Activated CD8-positive, alpha-beta T cell treated with anti-CD3 and anti-CD28 coated beads for 36 hours (primary cell): ENCODE measurements around the gene RAB4B. TPM values are rescaled to one million over a fixed set of nuclear protein-coding genes. Genes with fewer than 3 reads are reported as not detected.
A peak's percentile ranks its signal among the peaks of the same experiment; 100 is the strongest.

Experiments
- ATAC-seq: fragments of 200-7000 bp; cut with Tn5 transposase; one replicate; pipeline ENCODE4 v1.10.0; 2021; ENCODE audit warnings: mild to moderate bottlenecking, moderate library complexity
- CTCF ChIA-PET: fragments of 350-600 bp; sonication (Branson Sonifier 250); formaldehyde crosslinking; loops from one replicate; lab custom pipeline; 2021; ENCODE audit warnings: antibody characterized with exemption; lab: Charles Lee
- POLR2A ChIA-PET: fragments of 350-600 bp; sonication (Branson Sonifier 250); formaldehyde crosslinking; loops from one replicate; lab custom pipeline; 2021; ENCODE audit warnings: antibody characterized with exemption; lab: Charles Lee
- DNase-seq: peaks from one replicate; pipeline ENCODE4 v3.0.0-alpha.2; 2020
- H3K27ac Mint-ChIP-seq: one replicate; pipeline ENCODE4 v1.8.0; 2021; ENCODE audit warnings: mild to moderate bottlenecking, mixed read lengths
- H3K27me3 Mint-ChIP-seq: one replicate; pipeline ENCODE4 v1.8.0; 2021; ENCODE audit warnings: mixed read lengths
- H3K36me3 Mint-ChIP-seq: one replicate; pipeline ENCODE4 v1.8.0; 2021; ENCODE audit warnings: low read depth, mixed read lengths
- H3K4me1 Mint-ChIP-seq: one replicate; pipeline ENCODE4 v1.8.0; 2021; ENCODE audit warnings: low read depth, mixed read lengths
- H3K4me3 Mint-ChIP-seq: one replicate; pipeline ENCODE4 v1.8.0; 2021; ENCODE audit warnings: mild to moderate bottlenecking, moderate library complexity, mixed read lengths
- H3K9me3 Mint-ChIP-seq: one replicate; pipeline ENCODE4 v1.8.0; 2021; ENCODE audit warnings: mixed read lengths
- intact Hi-C: fragments of 100-400 bp; cut with micrococcal nuclease; formaldehyde crosslinking; loops from one replicate; pipeline ENCODE4 v1.10.0; 2022
- total RNA-seq, 2 experiments: library from RNA; stranded (reverse); gene quantifications; one replicate each; pipeline ENCODE4 v1.2.3, GENCODE V29; 2021
- TF ChIP-seq, protein P1 (sequence below): fragments of 200-600 bp; IDR thresholded peaks from one replicate; pipeline ENCODE4 v1.8.0; 2022; ENCODE audit warnings: antibody characterized with exemption, mild to moderate bottlenecking

RAB4B gene
- total RNA-seq, 2 experiments from 2014 or later: 39.7 to 42.3 TPM

GRCh38 chr19:40750058-40750873 lies 27.8 kb upstream of the RAB4B start, which contains the start of gene ACTMAP:
Gene ACTMAP (minus strand): TSS chr19:40750477. CDS start chr19:40749803, 674 bp downstream.
- TF ChIP-seq, protein P1, sequence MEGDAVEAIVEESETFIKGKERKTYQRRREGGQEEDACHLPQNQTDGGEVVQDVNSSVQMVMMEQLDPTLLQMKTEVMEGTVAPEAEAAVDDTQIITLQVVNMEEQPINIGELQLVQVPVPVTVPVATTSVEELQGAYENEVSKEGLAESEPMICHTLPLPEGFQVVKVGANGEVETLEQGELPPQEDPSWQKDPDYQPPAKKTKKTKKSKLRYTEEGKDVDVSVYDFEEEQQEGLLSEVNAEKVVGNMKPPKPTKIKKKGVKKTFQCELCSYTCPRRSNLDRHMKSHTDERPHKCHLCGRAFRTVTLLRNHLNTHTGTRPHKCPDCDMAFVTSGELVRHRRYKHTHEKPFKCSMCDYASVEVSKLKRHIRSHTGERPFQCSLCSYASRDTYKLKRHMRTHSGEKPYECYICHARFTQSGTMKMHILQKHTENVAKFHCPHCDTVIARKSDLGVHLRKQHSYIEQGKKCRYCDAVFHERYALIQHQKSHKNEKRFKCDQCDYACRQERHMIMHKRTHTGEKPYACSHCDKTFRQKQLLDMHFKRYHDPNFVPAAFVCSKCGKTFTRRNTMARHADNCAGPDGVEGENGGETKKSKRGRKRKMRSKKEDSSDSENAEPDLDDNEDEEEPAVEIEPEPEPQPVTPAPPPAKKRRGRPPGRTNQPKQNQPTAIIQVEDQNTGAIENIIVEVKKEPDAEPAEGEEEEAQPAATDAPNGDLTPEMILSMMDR: no peak
- H3K4me1 Mint-ChIP-seq: peaks cover 27% of the 10 kb centered on the region
- peak; percentile 90 for ATAC-seq
- H3K27ac Mint-ChIP-seq: peak within 1 kb of the TSS; percentile 99
- ChIA-PET CTCF (interaction anchor here (0.7 to 2.8 kb wide), 7 partner anchors 28 to 115 kb away, joined by 3 to 11 read pairs (median 4); partner anchors contain the start of gene RAB4B), POLR2A (interaction anchor here (0.6 to 2.4 kb wide), 10 partner anchors 8 to 534 kb away, joined by 3 to 14 read pairs (median 4); partner anchors contain the start of genes COQ8B, EGLN2, HNRNPUL1 and ITPKC)
- peak; percentile 100 for DNase-seq
- intact Hi-C loops: loop anchor here (5.0 kb wide), 2 partner anchors 33 to 52 kb away; partner anchors contain the start of genes COQ8B and ITPKC
- no peaks in the 10 kb centered on the region for H3K9me3 Mint-ChIP-seq
- no peaks in the 10 kb centered on the region for H3K27me3 Mint-ChIP-seq
- H3K4me3 Mint-ChIP-seq: peak within 1 kb of the TSS; percentile 94
- peaks cover 39% of the 10 kb centered on the region for H3K36me3 Mint-ChIP-seq

GRCh38 chr19:40750874-40751537 lies 27.0 kb upstream of the RAB4B start, which contains the start of gene SNRPA:
Gene SNRPA (plus strand): TSS chr19:40751203. CDS start chr19:40751409, 206 bp downstream.
- Mint-ChIP-seq H3K27me3 (no peaks in the 10 kb centered on the region), H3K27ac (peak within 1 kb of the TSS; percentile 99), H3K36me3 (peaks cover 46% of the 10 kb centered on the region), H3K9me3 (no peaks in the 10 kb centered on the region), H3K4me3 (peak within 1 kb of the TSS; percentile 94), H3K4me1 (peaks cover 35% of the 10 kb centered on the region)
- intact Hi-C loops: loop anchor here (5.0 kb wide), 2 partner anchors 34 to 51 kb away; partner anchors contain the start of genes COQ8B and ITPKC
- TF ChIP-seq, protein P1: no peak
- ChIA-PET POLR2A (interaction anchor here (0.8 to 2.4 kb wide), 10 partner anchors 27 to 513 kb away, joined by 3 to 14 read pairs (median 4); partner anchors contain the start of genes COQ8B, EGLN2, HNRNPUL1 and ITPKC), CTCF (interaction anchor here (0.7 to 5.7 kb wide), 7 partner anchors 27 to 116 kb away, joined by 3 to 36 read pairs (median 7); partner anchors contain the start of gene RAB4B)
- peak; percentile 69 for ATAC-seq
- DNase-seq: peak; percentile 99

DNA sequence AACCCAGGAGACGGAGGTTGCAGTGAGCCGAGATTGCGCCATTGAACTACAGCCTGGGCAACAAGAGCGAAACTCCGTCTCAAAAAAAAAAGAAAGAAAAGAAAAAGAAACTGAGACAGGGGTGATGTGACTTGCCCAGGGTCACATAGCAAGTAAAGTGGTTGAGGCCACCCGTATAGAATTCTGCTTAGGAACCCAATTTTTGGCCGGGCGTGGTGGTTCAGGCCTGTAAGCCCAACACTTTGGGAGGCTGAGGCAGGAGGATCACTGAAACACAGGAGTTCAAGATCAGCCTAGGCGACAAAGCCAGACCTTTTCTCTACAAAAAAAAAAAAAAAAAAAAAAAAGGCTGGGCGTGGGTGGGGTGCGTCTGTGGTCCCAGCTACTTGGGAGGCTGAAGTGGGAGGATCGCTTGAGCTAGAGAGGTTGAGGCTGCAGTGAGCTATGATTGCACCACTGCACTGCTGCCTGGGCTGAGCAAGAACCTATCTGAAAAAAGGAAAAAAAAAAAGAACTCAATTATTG lies 25.7 kb upstream of the RAB4B start:
- peak; percentile 64 for DNase-seq

DNA sequence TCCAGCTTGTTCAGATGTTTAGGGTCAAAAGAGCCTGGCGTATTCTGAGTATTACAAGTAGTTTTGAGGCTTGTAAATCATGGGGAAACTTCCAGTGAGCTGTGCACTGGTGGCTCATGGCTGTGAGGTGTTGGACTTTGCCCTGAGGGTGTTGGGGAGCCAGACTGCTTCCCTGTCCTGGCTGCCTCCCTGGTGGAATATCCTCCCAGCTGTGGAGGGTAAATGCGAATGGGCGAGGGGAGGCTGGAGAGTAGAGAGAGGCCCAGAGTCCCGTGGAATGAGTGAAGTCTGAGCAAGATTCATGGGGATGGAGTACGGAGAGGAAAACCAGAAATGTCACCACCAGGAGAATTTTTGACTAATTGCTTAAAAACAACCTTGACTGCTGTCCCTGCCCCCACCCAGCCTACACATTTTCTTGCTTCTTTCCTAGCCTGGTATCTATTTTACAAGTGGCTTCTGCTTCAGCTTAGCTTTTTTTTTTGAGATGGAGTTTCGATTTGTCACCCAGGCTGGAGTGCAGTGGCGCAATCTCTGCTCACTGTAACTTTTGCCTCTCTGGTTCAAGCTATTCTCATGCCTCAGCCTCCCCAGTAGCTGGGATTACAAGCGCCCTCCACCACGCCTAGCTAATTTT lies 23.3 kb upstream of the RAB4B start:
- Mint-ChIP-seq H3K27ac (peak overlapping the region; percentile 92), H3K9me3 (no peaks in the 10 kb centered on the region), H3K27me3 (no peaks in the 10 kb centered on the region), H3K36me3 (peaks cover 73% of the 10 kb centered on the region), H3K4me3 (peak overlapping the region; percentile 81), H3K4me1 (peaks cover 49% of the 10 kb centered on the region)
- peak; percentile 89 for DNase-seq
- intact Hi-C loops: loop anchor here (5.0 kb wide), 2 partner anchors 37 to 48 kb away; partner anchors contain the start of genes COQ8B and ITPKC
- TF ChIP-seq, protein P1: no peak
- ATAC-seq: no peak
- ChIA-PET POLR2A (interaction anchor here (0.6 to 4.0 kb wide), 8 partner anchors 8 to 91 kb away, joined by 3 to 22 read pairs (median 6); partner anchors contain the start of genes COQ8B, MIA and RAB4B), CTCF (interaction anchor here (1.4 to 5.7 kb wide), 4 partner anchors 11 to 65 kb away, joined by 3 to 36 read pairs (median 11); partner anchors contain the start of gene RAB4B)

More for the DNA sequence above, 25.7 kb upstream of the RAB4B start:
- TF ChIP-seq, protein P1: no peak
- H3K27me3 Mint-ChIP-seq: no peaks in the 10 kb centered on the region
- H3K36me3 Mint-ChIP-seq: peaks cover 57% of the 10 kb centered on the region
- POLR2A ChIA-PET: interaction anchor here (0.7 to 4.0 kb wide), 11 partner anchors 8 to 511 kb away, joined by 3 to 22 read pairs (median 6); partner anchors contain the start of genes COQ8B, EGLN2, ITPKC and MIA
- CTCF ChIA-PET: interaction anchor here (1.2 to 5.7 kb wide), 5 partner anchors 25 to 89 kb away, joined by 3 to 36 read pairs (median 4); partner anchors contain the start of genes EGLN2 and RAB4B
- H3K4me3 Mint-ChIP-seq: peak overlapping the region; percentile 94
- peak overlapping the region; percentile 99 for H3K27ac Mint-ChIP-seq
- intact Hi-C loops: loop anchor here (5.0 kb wide), 2 partner anchors 35 to 50 kb away; partner anchors contain the start of genes COQ8B and ITPKC
- H3K4me1 Mint-ChIP-seq: peaks cover 47% of the 10 kb centered on the region
- ATAC-seq: no peak
- no peaks in the 10 kb centered on the region for H3K9me3 Mint-ChIP-seq
